Cerebellar cortex (tissue), 1 donor: ENCODE data around the gene UNK.
"Not testable (repeated sequence)": the region's sequence is repeated elsewhere in the genome, so short reads cannot be mapped to it uniquely, and the experiment has no call there.

Experiments
- DNase-seq: peaks from one replicate; pipeline ENCODE4 v3.0.0-alpha.2; 2015; ENCODE audit warnings: low spot score

The UNK gene

GRCh38 chr17:75754378-75755204, 30.0 kb upstream of the UNK start:
- DNase-seq: no peak

GRCh38 chr17:75755205-75755901, 29.3 kb upstream of the UNK start:
- no peak for DNase-seq

GRCh38 chr17:75755990-75756389, 28.6 kb upstream of the UNK start:
- DNase-seq: no peak

- DNase-seq: no peak
Measured at GRCh38 chr17:75756451-75757085, 28.0 kb upstream of the UNK start.

- DNase-seq: no peak
Measured at GRCh38 chr17:75757086-75757681, 27.4 kb upstream of the UNK start.

GRCh38 chr17:75758131-75758905, 26.3 kb upstream of the UNK start:
- no peak for DNase-seq

- DNase-seq: no peak
Measured at GRCh38 chr17:75759457-75759856, 25.1 kb upstream of the UNK start.

GRCh38 chr17:75759978-75760640, 24.5 kb upstream of the UNK start:
- DNase-seq: not testable (repeated sequence)

- DNase-seq: no peak
Measured at GRCh38 chr17:75762513-75763268, 21.9 kb upstream of the UNK start.

- no peak for DNase-seq
Measured at GRCh38 chr17:75763269-75763607, 21.4 kb upstream of the UNK start.

GRCh38 chr17:75763613-75764416, 20.8 kb upstream of the UNK start:
- no peak for DNase-seq

GRCh38 chr17:75764417-75764710, 20.2 kb upstream of the UNK start:
- DNase-seq: no peak

- DNase-seq: peak; percentile 49
Measured at GRCh38 chr17:75764711-75765421, 19.7 kb upstream of the UNK start, which contains the start of gene GALK1. TSS of gene GALK1 (minus strand) at chr17:75765192. CDS start at chr17:75765136, 56 bp downstream.

GRCh38 chr17:75765981-75766380, 18.6 kb upstream of the UNK start:
- no peak for DNase-seq

- DNase-seq: no peak
Measured at GRCh38 chr17:75767881-75768280, 16.7 kb upstream of the UNK start.

- DNase-seq: no peak
Measured at GRCh38 chr17:75769536-75769935, 15.1 kb upstream of the UNK start.

- peak; percentile 83 for DNase-seq
Measured at GRCh38 chr17:75771334-75772281, 13.0 kb upstream of the UNK start.
